SJSA1 (cell line): ENCODE measurements around the gene GAREM1. TPM values are rescaled to one million over a fixed set of nuclear protein-coding genes. Genes with fewer than 3 reads are reported as not detected.

Source experiments
- DNase-seq, 2 experiments: peaks; one replicate each; pipeline ENCODE4 v3.0.0-alpha.2; 2015 to 2020; ENCODE audit warnings: low spot score in 2 of 2, low read depth in 1 of 2
- H3K27ac ChIP-seq: fragments of 250-450 bp; sonication (Bioruptor Pico); 2 replicates; pipeline ENCODE4 v1.5.1; 2020; ENCODE audit warnings: mild to moderate bottlenecking, moderate library complexity
- H3K27me3 ChIP-seq: fragments of 250-450 bp; sonication (Bioruptor Pico); replicated peaks from 2 replicates; pipeline ENCODE4 v1.5.1; 2020; ENCODE audit warnings: mild to moderate bottlenecking, moderate library complexity
- H3K36me3 ChIP-seq: fragments of 250-450 bp; sonication (Bioruptor Pico); 2 replicates; pipeline ENCODE4 v1.5.1; 2020; ENCODE audit warnings: mild to moderate bottlenecking
- H3K4me1 ChIP-seq: fragments of 250-450 bp; sonication (Bioruptor Pico); replicated peaks from 2 replicates; pipeline ENCODE4 v1.6.1; 2021; ENCODE audit warnings: mild to moderate bottlenecking
- H3K4me3 ChIP-seq: fragments of 250-450 bp; sonication (Bioruptor Pico); 2 replicates; pipeline ENCODE4 v1.5.1; 2020; ENCODE audit warnings: mild to moderate bottlenecking
- H3K9me3 ChIP-seq: fragments of 250-450 bp; sonication (Bioruptor Pico); replicated peaks from 2 replicates; pipeline ENCODE4 v1.5.1; 2020; ENCODE audit warnings: mild to moderate bottlenecking
- total RNA-seq: library from RNA; depleted of rRNA; stranded (reverse); fragments of >200 nt; shearing (Covaris generic); gene quantifications from 2 replicates; pipeline ENCODE4 v1.2.3, GENCODE V29; 2014

Gene GAREM1
- total RNA-seq, 1 experiment from 2014 or later: 5.1 TPM

DNA sequence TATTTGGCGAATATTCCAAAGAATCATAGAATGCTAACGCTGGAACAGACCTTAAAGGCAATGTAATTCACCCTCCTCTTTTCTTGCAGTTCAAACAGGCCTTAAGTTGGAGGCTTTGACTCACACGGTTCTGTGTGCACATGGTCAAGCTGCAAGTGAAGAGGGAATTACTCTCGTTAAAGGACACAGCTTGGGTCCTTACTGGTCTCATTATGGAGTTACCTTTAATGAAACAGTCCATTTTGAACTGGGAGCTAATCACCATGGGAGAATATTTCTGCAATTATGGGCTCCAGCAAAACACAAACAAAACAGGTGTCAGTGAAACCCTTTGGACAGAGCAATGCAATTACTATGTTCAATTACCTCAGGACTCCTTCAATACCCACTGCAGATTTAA lies 135.5 kb downstream of the GAREM1 start:
- no peaks in the 10 kb centered on the region for H3K4me1 ChIP-seq
- 0 out of 2 replicates have a peak, but pooled peaks cover 3% of the 10 kb centered on the region for H3K9me3 ChIP-seq
- no peak overlapping the region for H3K4me3 ChIP-seq
- H3K27me3 ChIP-seq: no peaks in the 10 kb centered on the region
- DNase-seq: no peak
- H3K27ac ChIP-seq: no peak overlapping the region
- H3K36me3 ChIP-seq: no peaks in the 10 kb centered on the region

DNA sequence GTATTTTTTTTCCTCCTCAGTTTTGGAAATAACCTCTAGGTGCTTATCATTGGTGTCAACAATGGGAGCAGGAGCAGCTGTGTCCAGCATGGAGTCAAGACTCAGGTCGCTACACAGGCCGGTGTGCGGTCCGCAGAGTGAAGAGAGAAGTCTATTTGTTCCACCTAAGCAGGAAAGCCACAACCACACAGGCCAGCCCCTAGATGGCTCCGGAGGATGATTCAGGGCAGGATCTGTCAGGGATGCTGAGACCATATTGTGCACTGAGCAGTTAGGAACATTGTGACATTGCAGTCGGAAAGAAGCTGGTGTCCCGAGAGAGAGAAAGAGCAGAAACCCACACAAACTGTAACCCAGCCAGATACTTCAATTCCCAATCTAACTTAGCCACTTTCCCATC lies 136.9 kb downstream of the GAREM1 start:
- no peaks in the 10 kb centered on the region for H3K27me3 ChIP-seq
- H3K27ac ChIP-seq: no peak overlapping the region
- no peak for DNase-seq
- no peaks in the 10 kb centered on the region for H3K4me1 ChIP-seq
- 0 out of 2 replicates have a peak, but pooled peaks cover 3% of the 10 kb centered on the region for H3K9me3 ChIP-seq
- no peaks in the 10 kb centered on the region for H3K36me3 ChIP-seq
- H3K4me3 ChIP-seq: no peak overlapping the region

DNA sequence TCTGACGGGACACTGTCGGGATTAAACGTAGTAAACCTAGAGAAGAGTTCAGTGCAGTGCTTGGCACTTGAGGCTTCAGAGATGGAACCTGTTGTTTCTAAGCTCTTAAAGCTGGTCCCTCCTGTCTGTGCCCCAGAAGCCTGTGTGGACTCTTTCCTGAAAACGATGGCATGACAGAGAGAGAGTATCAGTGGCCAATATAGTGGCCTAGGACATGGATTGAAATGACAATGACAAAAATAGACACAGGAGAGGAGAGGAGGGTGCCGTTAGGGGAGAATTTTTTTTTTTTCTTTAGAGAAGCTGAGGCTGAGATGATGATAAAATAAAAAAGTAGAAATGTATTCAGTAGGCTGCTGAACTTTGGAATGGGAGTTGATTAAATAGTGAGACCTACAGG lies 138.0 kb downstream of the GAREM1 start:
- DNase-seq: no peak
- Histone ChIP-seq H3K4me3 (no peak overlapping the region), H3K36me3 (no peaks in the 10 kb centered on the region), H3K27ac (no peak overlapping the region), H3K27me3 (no peaks in the 10 kb centered on the region), H3K4me1 (no peaks in the 10 kb centered on the region), H3K9me3 (no peaks in the 10 kb centered on the region)

DNA sequence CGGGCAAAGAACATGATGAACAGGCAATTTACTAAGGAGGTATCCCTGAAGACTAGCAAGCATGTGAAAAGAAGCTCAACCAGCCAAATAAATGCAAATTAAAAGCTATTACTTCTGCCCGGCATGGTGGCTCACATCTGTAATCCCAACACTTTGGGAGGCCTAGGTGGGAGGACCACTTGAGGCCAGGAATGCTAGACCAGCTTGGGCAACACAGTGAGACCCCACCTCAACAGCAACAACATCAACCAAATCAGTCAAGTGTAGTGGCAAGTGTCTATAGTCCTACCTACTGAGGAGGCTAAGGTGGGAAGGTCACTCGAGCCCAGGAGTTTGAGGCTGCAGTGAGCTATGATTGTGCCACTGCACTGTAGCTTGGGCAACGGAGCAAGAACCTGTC lies 141.7 kb downstream of the GAREM1 start:
- Histone ChIP-seq H3K9me3 (no peaks in the 10 kb centered on the region), H3K36me3 (no peaks in the 10 kb centered on the region), H3K27ac (no peak overlapping the region), H3K27me3 (no peaks in the 10 kb centered on the region), H3K4me3 (no peak overlapping the region), H3K4me1 (peaks cover 10% of the 10 kb centered on the region)
- no peak for DNase-seq

DNA sequence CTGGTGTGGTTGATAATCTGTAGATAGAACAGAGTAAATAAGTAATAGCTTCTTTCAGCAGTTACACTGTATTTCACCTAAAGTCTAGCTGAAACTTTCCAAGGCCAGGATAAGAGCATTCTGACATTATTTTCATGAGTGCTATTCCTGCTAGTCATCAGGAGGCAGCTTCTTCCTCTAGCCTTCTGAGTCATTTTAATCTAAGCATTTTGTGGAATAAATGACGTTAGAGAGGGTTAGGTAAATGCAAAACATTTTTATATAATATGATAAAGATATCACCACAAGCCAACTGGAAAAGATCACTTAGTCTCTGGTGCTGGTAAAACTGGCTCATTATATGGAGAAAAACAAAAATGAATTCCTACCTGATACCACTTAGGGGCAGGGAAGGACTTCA lies 142.3 kb downstream of the GAREM1 start:
- Histone ChIP-seq H3K9me3 (no peaks in the 10 kb centered on the region), H3K4me1 (peaks cover 11% of the 10 kb centered on the region), H3K36me3 (no peaks in the 10 kb centered on the region), H3K4me3 (no peak overlapping the region), H3K27me3 (no peaks in the 10 kb centered on the region), H3K27ac (no peak overlapping the region)
- no peak for DNase-seq

DNA sequence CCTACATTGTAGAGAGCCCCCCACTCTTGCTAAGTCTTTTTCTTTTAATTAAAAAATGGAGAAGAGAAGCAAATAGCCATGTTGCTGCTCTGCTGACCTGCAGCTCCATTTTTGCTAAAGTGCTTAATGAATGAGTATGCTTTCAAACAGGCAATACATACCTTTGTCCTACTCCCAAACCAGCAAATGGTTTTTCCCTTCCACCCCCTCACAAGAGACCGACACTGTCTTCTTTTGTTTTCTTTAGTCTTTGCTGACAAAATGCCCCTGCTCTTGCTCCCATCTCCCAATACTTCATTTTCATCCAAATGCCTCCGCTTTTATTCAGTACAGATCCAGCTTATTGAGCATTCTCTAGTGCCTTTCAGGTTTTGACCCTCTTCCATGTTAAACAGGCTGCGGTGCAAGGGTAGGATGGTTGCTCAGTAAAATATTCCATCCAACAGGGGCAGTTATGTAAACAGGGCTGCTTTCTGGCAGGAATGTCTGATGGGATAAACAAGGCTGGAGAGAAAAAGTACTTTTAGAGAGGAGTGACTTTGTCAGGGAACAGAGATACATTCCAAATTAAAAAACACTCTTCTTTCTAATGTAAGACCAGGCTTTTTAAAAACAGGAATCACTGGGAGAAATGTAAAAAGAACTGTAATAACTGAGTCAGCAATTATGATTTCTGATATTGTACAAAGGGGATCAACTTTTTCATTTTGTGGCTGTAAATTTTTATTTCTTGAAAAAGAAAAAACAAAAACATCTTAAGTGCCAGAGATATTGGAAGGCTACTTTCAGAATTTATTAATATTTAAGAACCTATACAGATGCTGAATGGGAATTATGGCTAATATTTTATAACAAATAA lies 144.0 kb downstream of the GAREM1 start:
- peak in 1 of 2 experiments; percentile 15 for DNase-seq

DNA sequence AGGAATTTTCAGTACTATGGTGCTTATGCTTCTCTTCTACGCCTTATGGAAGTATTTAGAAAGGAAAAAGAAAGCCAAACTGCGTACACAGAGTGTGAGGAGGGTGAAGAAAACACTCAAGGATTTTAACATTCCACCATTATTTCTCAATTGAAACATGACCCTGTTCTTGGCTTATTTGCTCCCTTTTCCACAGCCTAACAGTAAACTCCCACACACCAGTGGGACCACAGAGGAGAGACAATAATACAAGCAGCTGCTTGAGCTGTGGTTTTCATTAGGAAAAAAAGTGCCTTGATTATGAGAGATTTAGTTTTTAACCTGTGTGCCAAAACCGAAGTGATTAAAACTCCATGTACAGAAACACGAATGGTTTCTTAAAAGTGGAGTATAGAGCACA lies 146.5 kb downstream of the GAREM1 start:
- H3K4me3 ChIP-seq: no peak overlapping the region
- no peak for DNase-seq
- H3K27ac ChIP-seq: no peak overlapping the region

More for the DNA sequence above, 144.0 kb downstream of the GAREM1 start:
- no peaks in the 10 kb centered on the region for H3K27me3 ChIP-seq
- H3K4me3 ChIP-seq: no peak overlapping the region
- no peaks in the 10 kb centered on the region for H3K9me3 ChIP-seq
- H3K36me3 ChIP-seq: no peaks in the 10 kb centered on the region
- peaks cover 11% of the 10 kb centered on the region for H3K4me1 ChIP-seq
- no peak overlapping the region for H3K27ac ChIP-seq

DNA sequence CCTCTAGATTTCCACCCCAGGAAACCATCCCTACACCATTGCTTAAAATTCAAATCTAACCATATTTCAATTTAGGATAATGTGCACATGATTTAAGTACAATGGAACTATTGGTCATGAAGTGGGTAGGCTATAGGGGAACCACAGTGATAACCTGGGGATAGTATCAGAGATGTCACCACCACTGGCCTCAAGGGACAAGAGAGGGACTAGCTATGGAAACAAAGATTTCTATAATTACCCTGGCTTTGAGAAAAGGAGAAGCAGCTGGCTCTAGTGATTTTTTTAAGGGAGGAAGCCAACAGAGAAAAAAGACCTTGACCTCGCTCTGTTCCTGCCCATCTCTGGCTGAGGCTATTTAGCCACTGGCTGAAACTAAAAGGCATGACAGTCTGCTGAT lies 148.9 kb downstream of the GAREM1 start:
- no peaks in the 10 kb centered on the region for H3K36me3 ChIP-seq
- no peaks in the 10 kb centered on the region for H3K9me3 ChIP-seq
- H3K4me3 ChIP-seq: no peak overlapping the region
- no peaks in the 10 kb centered on the region for H3K27me3 ChIP-seq
- H3K27ac ChIP-seq: no peak overlapping the region
- DNase-seq: no peak
- H3K4me1 ChIP-seq: peaks cover 30% of the 10 kb centered on the region

More for the DNA sequence above, 146.5 kb downstream of the GAREM1 start:
- Histone ChIP-seq H3K36me3 (no peaks in the 10 kb centered on the region), H3K9me3 (no peaks in the 10 kb centered on the region), H3K4me1 (peaks cover 11% of the 10 kb centered on the region), H3K27me3 (no peaks in the 10 kb centered on the region)

DNA sequence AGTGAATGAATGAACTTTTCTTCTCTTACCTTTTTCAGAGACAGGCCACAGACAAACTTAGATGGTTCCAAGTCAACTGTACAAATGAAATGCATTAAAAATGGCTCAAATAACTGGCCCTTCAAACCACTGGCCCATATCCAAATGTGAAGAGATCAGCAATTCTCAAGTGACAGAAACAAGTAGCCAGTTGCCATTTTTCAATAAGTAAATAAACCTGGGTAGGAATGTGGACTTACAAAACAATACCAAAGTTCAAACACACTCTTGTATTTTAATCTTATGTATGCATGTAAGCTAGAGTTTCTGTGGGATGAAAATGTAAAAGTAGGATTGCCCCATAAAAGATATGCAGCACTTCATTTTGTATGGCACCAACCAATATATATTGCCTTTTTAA lies 151.6 kb downstream of the GAREM1 start:
- no peaks in the 10 kb centered on the region for H3K9me3 ChIP-seq
- H3K27me3 ChIP-seq: no peaks in the 10 kb centered on the region
- peaks cover 25% of the 10 kb centered on the region for H3K4me1 ChIP-seq
- no peaks in the 10 kb centered on the region for H3K36me3 ChIP-seq
- DNase-seq: no peak
- H3K4me3 ChIP-seq: no peak overlapping the region
- H3K27ac ChIP-seq: no peak overlapping the region

DNA sequence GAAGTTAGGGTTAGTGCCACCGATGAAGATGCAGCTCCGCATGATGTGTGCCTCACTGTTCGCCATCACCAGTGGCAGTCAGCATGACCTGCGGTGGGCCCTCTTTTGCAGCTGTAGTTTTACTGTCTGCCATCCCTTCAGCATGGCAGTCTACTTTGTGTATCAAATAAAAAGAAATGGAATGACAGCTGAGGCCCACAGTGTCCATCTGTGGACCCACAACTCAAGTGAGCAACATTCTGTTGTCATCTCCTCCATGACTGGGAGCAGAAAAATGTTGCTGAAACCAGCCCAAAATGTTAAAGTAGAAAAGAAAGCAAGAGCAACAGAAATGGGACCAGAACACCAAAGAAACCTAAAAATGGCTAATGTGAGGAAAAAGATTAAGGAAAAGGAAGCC lies 152.1 kb downstream of the GAREM1 start:
- H3K4me3 ChIP-seq: no peak overlapping the region
- no peaks in the 10 kb centered on the region for H3K27me3 ChIP-seq
- no peaks in the 10 kb centered on the region for H3K9me3 ChIP-seq
- no peaks in the 10 kb centered on the region for H3K36me3 ChIP-seq
- DNase-seq: no peak
- H3K27ac ChIP-seq: no peak overlapping the region
- H3K4me1 ChIP-seq: peaks cover 23% of the 10 kb centered on the region

DNA sequence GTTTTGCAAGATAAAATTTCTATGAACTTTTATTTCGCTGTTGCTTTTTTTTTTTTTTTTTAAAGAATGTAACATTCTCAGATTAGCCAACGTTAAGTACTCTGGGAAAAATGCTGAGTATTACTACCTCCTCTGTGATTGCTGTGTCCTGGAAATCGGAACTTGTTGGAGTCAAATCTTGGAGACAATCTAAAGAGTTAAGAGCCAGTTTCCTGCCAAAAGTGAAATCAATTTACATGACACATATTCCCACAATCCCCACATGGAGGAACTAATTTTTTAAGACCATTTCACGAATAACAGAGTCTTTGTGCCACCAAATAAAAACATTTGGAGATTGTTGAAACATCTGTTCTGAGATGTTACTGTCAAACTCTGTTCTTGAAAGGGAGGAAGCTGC lies 153.0 kb downstream of the GAREM1 start:
- Histone ChIP-seq H3K4me3 (no peak overlapping the region), H3K36me3 (no peaks in the 10 kb centered on the region), H3K27ac (peak overlapping the region; percentile 79), H3K27me3 (no peaks in the 10 kb centered on the region), H3K4me1 (peaks cover 23% of the 10 kb centered on the region), H3K9me3 (no peaks in the 10 kb centered on the region)
- DNase-seq: peak in 1 of 2 experiments; percentile 44

DNA sequence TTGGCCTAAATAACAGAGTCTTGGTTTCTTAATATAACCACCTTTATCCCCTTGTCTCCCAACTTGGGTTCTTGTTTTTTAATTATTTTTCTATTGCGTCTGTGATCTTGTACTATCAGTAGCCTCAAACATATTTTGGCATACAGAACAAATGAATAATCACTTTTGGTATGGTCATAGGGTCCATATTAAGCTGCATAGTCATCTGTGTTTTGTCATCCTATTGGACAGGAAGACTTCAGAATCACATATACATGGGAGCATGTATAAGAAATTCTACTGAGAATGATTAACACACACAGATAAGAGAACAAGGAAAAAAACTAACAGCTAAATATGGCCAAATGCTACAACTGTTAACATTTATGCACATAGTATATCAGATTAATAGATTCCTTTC lies 154.8 kb downstream of the GAREM1 start:
- H3K4me3 ChIP-seq: no peak overlapping the region
- H3K27ac ChIP-seq: no peak overlapping the region
- DNase-seq: no peak
- H3K36me3 ChIP-seq: no peaks in the 10 kb centered on the region
- peaks cover 23% of the 10 kb centered on the region for H3K4me1 ChIP-seq
- H3K27me3 ChIP-seq: no peaks in the 10 kb centered on the region
- no peaks in the 10 kb centered on the region for H3K9me3 ChIP-seq

DNA sequence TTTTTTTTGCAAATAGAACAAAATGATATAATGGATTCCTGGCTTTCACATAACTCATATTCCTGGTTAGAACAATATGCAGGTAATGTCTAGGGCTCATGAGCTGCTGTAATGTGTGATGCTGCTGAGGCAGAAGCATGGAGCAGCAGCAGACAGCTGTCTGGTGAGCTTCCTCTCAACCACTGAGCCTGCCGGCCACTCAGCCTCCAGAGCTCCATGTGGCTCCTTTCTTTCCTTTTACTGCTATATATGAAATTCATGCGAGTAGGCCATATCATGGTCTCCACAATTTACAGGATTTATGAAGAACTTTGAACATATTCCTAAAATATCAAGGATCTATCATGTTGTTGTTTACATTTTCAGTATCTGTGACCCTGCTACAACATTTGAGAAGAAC lies 159.9 kb downstream of the GAREM1 start:
- H3K27ac ChIP-seq: no peak overlapping the region
- H3K4me3 ChIP-seq: no peak overlapping the region
- DNase-seq: no peak
- no peaks in the 10 kb centered on the region for H3K36me3 ChIP-seq
- no peaks in the 10 kb centered on the region for H3K9me3 ChIP-seq
- no peaks in the 10 kb centered on the region for H3K27me3 ChIP-seq
- H3K4me1 ChIP-seq: peaks cover 12% of the 10 kb centered on the region

DNA sequence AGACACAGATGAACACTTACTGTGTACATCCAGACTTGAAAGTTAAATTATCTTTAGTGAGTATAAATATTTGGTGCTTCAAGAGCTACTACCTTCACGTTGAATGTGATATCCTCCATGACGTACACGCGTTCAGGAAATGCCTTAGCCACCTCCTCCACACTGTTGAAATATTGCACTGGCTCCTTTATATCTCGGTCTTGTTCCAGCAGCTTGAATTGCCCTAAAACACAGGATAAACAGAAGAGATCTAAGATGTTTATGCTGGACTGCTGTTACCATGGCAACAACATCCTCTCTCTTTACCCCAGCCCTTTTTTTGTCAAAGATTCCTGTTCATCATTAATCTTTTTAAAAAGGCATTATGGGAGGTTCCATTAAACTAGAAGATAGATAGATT lies 160.6 kb downstream of the GAREM1 start:
- no peaks in the 10 kb centered on the region for H3K36me3 ChIP-seq
- no peaks in the 10 kb centered on the region for H3K27me3 ChIP-seq
- no peaks in the 10 kb centered on the region for H3K9me3 ChIP-seq
- H3K4me1 ChIP-seq: peaks cover 12% of the 10 kb centered on the region
- H3K27ac ChIP-seq: no peak overlapping the region
- peak in 1 of 2 experiments; percentile 6 for DNase-seq
- no peak overlapping the region for H3K4me3 ChIP-seq
